Tibial nerve (tissue), 4 donors: ENCODE measurements around the gene TRIM28. TPM values are rescaled to one million over a fixed set of nuclear protein-coding genes. Genes with fewer than 3 reads are reported as not detected.
"Not testable (repeated sequence)": the region's sequence is repeated elsewhere in the genome, so short reads cannot be mapped to it uniquely, and the experiment has no call there.

Source experiments
- DNase-seq, 2 donors: peaks; one replicate each; pipeline ENCODE4 v3.0.0-alpha.2; 2019; ENCODE audit warnings: low spot score in 2 of 2
- H3K27ac ChIP-seq, 4 donors: fragments of 200-600 bp; sonication (generic) in 3 of 4; one replicate each; pipeline ENCODE4 v1.5.1; 2017 to 2019; ENCODE audit warnings: mild to moderate bottlenecking in 1 of 4
- H3K27me3 ChIP-seq, 2 donors: fragments of 200-600 bp; sonication (generic) in 1 of 2; one replicate each; pipeline versions ENCODE4 v1.5.1 to v1.6.0; 2017 to 2019
- H3K36me3 ChIP-seq, 3 donors: fragments of 200-600 bp; sonication (generic); one replicate each; pipeline ENCODE4 v1.5.1; 2018 to 2019
- H3K4me1 ChIP-seq, 4 donors: fragments of 200-600 bp; sonication (generic) in 3 of 4; one replicate each; pipeline ENCODE4 v1.5.1; 2017 to 2019
- H3K4me3 ChIP-seq, 4 donors: fragments of 200-600 bp; sonication (generic) in 3 of 4; one replicate each; pipeline ENCODE4 v1.5.1; 2017 to 2019; ENCODE audit warnings: mild to moderate bottlenecking in 1 of 4, moderate library complexity in 1 of 4
- H3K9me3 ChIP-seq, 4 donors: fragments of 200-600 bp; sonication (generic) in 3 of 4; one replicate each; pipeline ENCODE4 v1.5.1; 2017 to 2019
- CTCF ChIP-seq, 5 experiments: fragments of 200-600 bp in 3 of 5; fragments of 450-650 bp in 2 of 5; sonication (generic) in 3 of 5; IDR thresholded peaks; one replicate each; pipeline ENCODE4 v1.5.1; 2016 to 2019; ENCODE audit warnings: antibody characterized with exemption in 5 of 5, mild to moderate bottlenecking in 3 of 5, moderate library complexity in 2 of 5
- EP300 ChIP-seq, 2 donors: sonication (generic); formaldehyde crosslinking; IDR thresholded peaks; one replicate each; pipeline ENCODE4 v1.6.1; 2017; ENCODE audit warnings: antibody characterized with exemption in 2 of 2, mild to moderate bottlenecking in 1 of 2
- POLR2A ChIP-seq, 2 donors: fragments of 450-650 bp; IDR thresholded peaks; one replicate each; pipeline ENCODE4 v1.6.1; 2017; ENCODE audit warnings: antibody characterized with exemption in 2 of 2, mild to moderate bottlenecking in 2 of 2, moderate library complexity in 2 of 2
- WGBS, 2 donors: methylation state at CpG; one replicate each; pipeline ENCODE4 v1.1.5; 2018; 5-methylcytosine and 5-hydroxymethylcytosine counted together
- total RNA-seq, 4 donors: library from RNA; depleted of rRNA; stranded (reverse); fragments of >200 nt; gene quantifications; one replicate each; pipeline ENCODE4 v1.1.0, GENCODE V29; 2016

TRIM28 gene
- total RNA-seq, 4 donors from 2014 or later: 136 to 299 (median 159) TPM

- TF ChIP-seq EP300 (IDR thresholded peaks at IDR 0.05): no peak
- TF ChIP-seq CTCF (IDR thresholded peaks at IDR 0.05): no peak
- TF ChIP-seq POLR2A (IDR thresholded peaks at IDR 0.05): no peak
- DNase-seq: no peak
- H3K9me3 ChIP-seq: no peaks in the 10 kb centered on the region
- H3K4me1 ChIP-seq: peaks cover 0 to 26% (median 20%) of the 10 kb centered on the region in 4 donors
- H3K4me3 ChIP-seq: peak overlapping the region in 2 of 4 donors; percentile 31 to 63
- H3K27me3 ChIP-seq: no peaks in the 10 kb centered on the region
- H3K36me3 ChIP-seq: no peaks in the 10 kb centered on the region
- no peak overlapping the region for H3K27ac ChIP-seq
- WGBS, 2 donors: 93 to 94% methylated on average over 11 to 14 of the region's 14 CpGs
Observed at GRCh38 chr19:58500242-58500641, 43.6 kb upstream of the TRIM28 start.

- H3K4me3 ChIP-seq, H3K36me3 ChIP-seq, H3K27me3 ChIP-seq, H3K9me3 ChIP-seq, H3K27ac ChIP-seq, DNase-seq, H3K4me1 ChIP-seq: not testable (repeated sequence)
- 74 to 84% methylated on average over 7 to 8 of the region's 8 CpGs for WGBS, 2 donors
Observed at GRCh38 chr19:58507602-58508223, 36.2 kb upstream of the TRIM28 start.

- peaks cover 0 to 15% (median 0%) of the 10 kb centered on the region in 3 donors for H3K36me3 ChIP-seq
- 77 to 90% methylated on average over 11 of the region's 11 CpGs for WGBS, 2 donors
- peaks cover 0 to 3% (median 0%) of the 10 kb centered on the region in 4 donors for H3K9me3 ChIP-seq
- TF ChIP-seq EP300 (IDR thresholded peaks at IDR 0.05) (no peak), POLR2A (IDR thresholded peaks at IDR 0.05) (no peak), CTCF (IDR thresholded peaks at IDR 0.05) (no peak)
- no peak for DNase-seq
- H3K4me1 ChIP-seq: peaks cover 0 to 14% (median 3%) of the 10 kb centered on the region in 4 donors
- no peaks in the 10 kb centered on the region for H3K27me3 ChIP-seq
- no peak overlapping the region for H3K4me3 ChIP-seq
- H3K27ac ChIP-seq: no peak overlapping the region
Observed at GRCh38 chr19:58509731-58510083, 34.2 kb upstream of the TRIM28 start.

GRCh38 chr19:58510084-58510862 lies 33.6 kb upstream of the TRIM28 start:
- H3K36me3 ChIP-seq: peaks cover 0 to 17% (median 0%) of the 10 kb centered on the region in 3 donors
- H3K4me3 ChIP-seq: no peak overlapping the region
- WGBS, 2 donors: 56 to 59% methylated on average over 8 of the region's 8 CpGs
- peaks cover 0 to 3% (median 0%) of the 10 kb centered on the region in 4 donors for H3K9me3 ChIP-seq
- DNase-seq: no peak
- TF ChIP-seq CTCF (IDR thresholded peaks at IDR 0.05): no peak
- TF ChIP-seq POLR2A (IDR thresholded peaks at IDR 0.05): no peak
- peaks cover 0 to 20% (median 3%) of the 10 kb centered on the region in 4 donors for H3K4me1 ChIP-seq
- H3K27ac ChIP-seq: no peak overlapping the region
- H3K27me3 ChIP-seq: no peaks in the 10 kb centered on the region

- no peak within 1 kb of the TSS for H3K4me3 ChIP-seq
- no peak for DNase-seq
- TF ChIP-seq POLR2A (IDR thresholded peaks at IDR 0.05): no peak
- no peak for TF ChIP-seq CTCF (IDR thresholded peaks at IDR 0.05)
- no peak for TF ChIP-seq EP300 (IDR thresholded peaks at IDR 0.05)
- no peaks in the 10 kb centered on the region for H3K27me3 ChIP-seq
- H3K4me1 ChIP-seq: peaks cover 0 to 33% (median 3%) of the 10 kb centered on the region in 4 donors
- WGBS, 2 donors: 68 to 85% methylated on average over 6 to 22 of the region's 25 CpGs
- no peak within 1 kb of the TSS for H3K27ac ChIP-seq
- peaks cover 0 to 30% (median 7%) of the 10 kb centered on the region in 3 donors for H3K36me3 ChIP-seq
- H3K9me3 ChIP-seq: peaks cover 0 to 3% (median 0%) of the 10 kb centered on the region in 4 donors
Observed at GRCh38 chr19:58511353-58512208, 32.3 kb upstream of the TRIM28 start, which contains the start of gene SLC27A5. Gene SLC27A5 (minus strand): TSS chr19:58511992. CDS start chr19:58511955, 37 bp downstream.
